HepG2 (cell line): ENCODE results near the gene GAS2. TPM values are rescaled to one million over a fixed set of nuclear protein-coding genes. Genes with fewer than 3 reads are reported as not detected.
A peak's percentile ranks its signal among the peaks of the same experiment; 100 is the strongest.

Experiments used
- ARID5B ChIP-seq: IDR thresholded peaks from 2 replicates; pipeline ENCODE4 v1.4.0; 2020; ENCODE audit warnings: mild to moderate bottlenecking, missing genetic modification reagents
- CCAR2 ChIP-seq: fragments of 200-400 bp; formaldehyde crosslinking; optimal IDR thresholded peaks from 2 replicates; pipeline ENCODE3; 2018; ENCODE audit warnings: low read depth, mild to moderate bottlenecking, low read length, moderate library complexity
- CEBPB ChIP-seq: IDR thresholded peaks from 2 replicates; pipeline ENCODE4 v1.6.1; 2011; ENCODE audit warnings: low read depth, low read length, improper control_type of control experiment, borderline replicate concordance
- ELF4 ChIP-seq: sonication (generic); formaldehyde crosslinking; IDR thresholded peaks from 2 replicates; pipeline ENCODE4 v1.5.0; 2020; ENCODE audit warnings: missing genetic modification reagents, mild to moderate bottlenecking, moderate library complexity, borderline replicate concordance
- ESRRA ChIP-seq: sonication (generic); formaldehyde crosslinking; IDR thresholded peaks from 2 replicates; pipeline ENCODE4 v1.5.1; 2020; ENCODE audit warnings: mild to moderate bottlenecking, low read depth, missing genetic modification reagents
- HOXA9 ChIP-seq: sonication (generic); formaldehyde crosslinking; IDR thresholded peaks from 2 replicates; pipeline ENCODE4 v1.8.1; 2022; ENCODE audit warnings: missing genetic modification reagents, mild to moderate bottlenecking, moderate library complexity, borderline replicate concordance
- NCOA1 ChIP-seq: sonication (generic); formaldehyde crosslinking; IDR thresholded peaks from 2 replicates; pipeline ENCODE4 v1.9.0; 2021; ENCODE audit warnings: missing genetic modification reagents
- RNF219 ChIP-seq: sonication (generic); formaldehyde crosslinking; IDR thresholded peaks from 2 replicates; pipeline ENCODE4 v1.5.0; 2020; ENCODE audit warnings: mild to moderate bottlenecking, missing genetic modification reagents
- SIX1 ChIP-seq: sonication (generic); formaldehyde crosslinking; IDR thresholded peaks from 2 replicates; pipeline ENCODE4 v1.4.0; 2020; ENCODE audit warnings: missing genetic modification reagents, borderline replicate concordance
- THAP8 ChIP-seq: sonication (generic); formaldehyde crosslinking; IDR thresholded peaks from 2 replicates; pipeline ENCODE4 v1.5.1; 2020; ENCODE audit warnings: missing genetic modification reagents, mild to moderate bottlenecking, borderline replicate concordance
- ZFAT ChIP-seq: sonication (generic); formaldehyde crosslinking; conservative IDR thresholded peaks from 2 replicates; pipeline ENCODE4 v1.8.1; 2023; ENCODE audit warnings: missing genetic modification reagents, inconsistent platforms
- ZNF101 ChIP-seq: sonication (generic); formaldehyde crosslinking; IDR thresholded peaks from 2 replicates; pipeline ENCODE4 v1.4.0; 2020; ENCODE audit warnings: mild to moderate bottlenecking, low read depth, missing genetic modification reagents, borderline replicate concordance
- ZNF33B ChIP-seq: sonication (generic); formaldehyde crosslinking; IDR thresholded peaks from 2 replicates; pipeline ENCODE4 v1.5.1; 2020; ENCODE audit warnings: mild to moderate bottlenecking, missing genetic modification reagents
- ZNF354B ChIP-seq: sonication (generic); formaldehyde crosslinking; IDR thresholded peaks from 2 replicates; pipeline ENCODE4 v1.8.0; 2022; ENCODE audit warnings: mild to moderate bottlenecking, missing genetic modification reagents
- ZNF574 ChIP-seq: sonication (generic); formaldehyde crosslinking; IDR thresholded peaks from 2 replicates; pipeline ENCODE4 v1.4.0; 2020; ENCODE audit warnings: missing genetic modification reagents
- polyA plus RNA-seq, 8 experiments: library from polyadenylated mRNA; depleted of rRNA in 3 of 8; stranded (reverse) in 7 of 8; unstranded in 1 of 8; fragments of >200 nt; fragmentation: Illumina TruSeq in 4 of 8; extraction: Trizol in 4 of 8; gene quantifications; 2 replicates each; pipeline versions ENCODE4 v1.2.1 to v1.2.3, GENCODE V29; 2011 to 2016; ENCODE audit warnings: low read depth in 4 of 8, missing spikeins in 1 of 8, mixed read lengths in 1 of 8; ENCODE audit not compliant: insufficient read depth in 1 of 8
- total RNA-seq, 5 experiments: library from RNA; depleted of rRNA; stranded (reverse); fragments of >200 nt; fragmentation: Illumina TruSeq; extraction: Trizol; gene quantifications; 2 replicates each; pipeline ENCODE4 v1.2.3, GENCODE V29; 2016; ENCODE audit warnings: low read depth in 1 of 5

The GAS2 gene
- total and polyA plus RNA-seq, 2 of the 13 experiments (the other 11 are each of a cell fraction or from before 2014, with no cell fraction given): 26.0 to 85.1 TPM

GRCh38 chr11:22624742-22625447 lies 41.5 kb upstream of the GAS2 start (continued):
- TF ChIP-seq ZNF354B (CRISPR knock-in tag): no peak
- no peak; the same call in 1 of the 2 replicates for TF ChIP-seq SIX1 (CRISPR knock-in tag)
- peak; percentile 51 for TF ChIP-seq ZNF574 (CRISPR knock-in tag)
- TF ChIP-seq NCOA1 (CRISPR knock-in tag): no peak; the same call in 1 of the 2 replicates
- peak; percentile 54 for TF ChIP-seq ARID5B (CRISPR knock-in tag)
- TF ChIP-seq ELF4: 0 out of 2 replicates have a peak, but pooled peaks have one; percentile 34
- TF ChIP-seq ZNF33B (CRISPR knock-in tag): no peak
- TF ChIP-seq ESRRA (CRISPR knock-in tag): peak; percentile 42; the same call in 1 of the 2 replicates
- TF ChIP-seq CCAR2: no peak
- TF ChIP-seq THAP8 (CRISPR knock-in tag): peak; percentile 74; the same call in 1 of the 2 replicates
- TF ChIP-seq HOXA9 (CRISPR knock-in tag): 0 out of 2 replicates have a peak, but pooled peaks have one; percentile 43
- no peak for TF ChIP-seq RNF219
- peak; percentile 82; the same call in 1 of the 2 replicates for TF ChIP-seq ZNF101 (CRISPR knock-in tag)
- no peak for TF ChIP-seq ZFAT (CRISPR knock-in tag)
- peak; percentile 89 for TF ChIP-seq CEBPB
